HuH-7.5 (cell line): Measurements from ENCODE around the gene COG5.
"Not testable (repeated sequence)": the region's sequence is repeated elsewhere in the genome, so short reads cannot be mapped to it uniquely, and the experiment has no call there.

Source experiments
- DNase-seq: peaks from one replicate; pipeline ENCODE4 v3.0.0; 2011; ENCODE audit warnings: low spot score

COG5 gene

DNA sequence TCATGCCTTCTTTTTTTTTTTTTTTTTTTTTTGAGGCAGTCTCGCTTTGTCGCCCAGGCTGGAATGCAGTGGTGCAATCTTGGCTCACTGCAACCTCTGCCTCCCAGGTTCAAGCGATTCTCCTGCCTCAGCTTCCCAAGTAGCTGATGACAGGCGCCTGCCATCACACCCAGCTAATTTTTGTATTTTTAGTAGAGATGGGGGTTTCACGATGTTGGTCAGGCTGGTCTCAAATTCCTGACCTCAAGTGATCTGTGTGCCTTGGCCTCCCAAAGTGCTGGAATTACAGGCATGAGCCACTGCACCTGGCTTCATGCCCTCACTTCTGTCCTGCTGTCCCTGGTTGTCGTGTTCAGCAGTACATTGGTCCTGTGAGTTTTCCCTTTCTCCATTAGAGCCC lies 342.9 kb downstream of the COG5 start:
- DNase-seq, result not testable (repeated sequence)

GRCh38 chr7:107220356-107220755 lies 343.4 kb downstream of the COG5 start:
- no peak for DNase-seq

DNA sequence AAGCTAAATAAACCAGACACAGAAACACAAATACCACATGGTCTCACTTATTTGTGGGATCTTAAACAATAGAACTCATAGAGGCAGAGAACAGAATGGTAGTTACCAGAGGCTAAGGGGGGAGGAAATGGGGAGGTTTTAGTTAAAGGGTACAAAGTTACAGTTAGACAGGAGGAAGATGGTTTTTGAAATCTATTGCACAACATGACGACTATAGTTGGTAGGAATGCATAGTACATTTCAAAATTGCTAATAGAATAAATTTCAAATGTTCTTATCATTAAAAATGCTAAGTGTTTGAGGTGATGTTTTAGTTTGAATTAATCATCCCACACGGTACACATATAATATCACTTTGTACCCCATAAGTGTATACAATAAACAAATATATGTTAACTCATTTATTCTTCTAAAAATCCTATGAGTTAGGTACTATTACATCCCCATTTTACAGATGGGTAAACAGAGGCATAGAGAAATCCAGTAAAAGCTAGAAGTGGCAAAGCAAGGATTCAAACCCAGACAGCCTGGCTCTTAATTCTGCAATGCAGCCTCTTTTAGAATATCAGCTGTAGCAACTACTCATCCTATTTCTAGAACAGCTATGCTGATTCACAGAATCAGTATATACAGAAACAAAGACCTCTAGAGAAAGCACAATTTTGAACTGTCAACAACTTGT lies 344.0 kb downstream of the COG5 start:
- DNase-seq, result no peak

- DNase-seq, result no peak
These were observed 349.8 kb downstream of the COG5 start for GRCh38 chr7:107213945-107214344.

- no peak for DNase-seq
These were observed 350.4 kb downstream of the COG5 start for GRCh38 chr7:107213193-107213788.

GRCh38 chr7:107212725-107213124 lies 351.0 kb downstream of the COG5 start:
- DNase-seq, result no peak

- no peak for DNase-seq
These were observed 353.3 kb downstream of the COG5 start for GRCh38 chr7:107210400-107210799.

DNA sequence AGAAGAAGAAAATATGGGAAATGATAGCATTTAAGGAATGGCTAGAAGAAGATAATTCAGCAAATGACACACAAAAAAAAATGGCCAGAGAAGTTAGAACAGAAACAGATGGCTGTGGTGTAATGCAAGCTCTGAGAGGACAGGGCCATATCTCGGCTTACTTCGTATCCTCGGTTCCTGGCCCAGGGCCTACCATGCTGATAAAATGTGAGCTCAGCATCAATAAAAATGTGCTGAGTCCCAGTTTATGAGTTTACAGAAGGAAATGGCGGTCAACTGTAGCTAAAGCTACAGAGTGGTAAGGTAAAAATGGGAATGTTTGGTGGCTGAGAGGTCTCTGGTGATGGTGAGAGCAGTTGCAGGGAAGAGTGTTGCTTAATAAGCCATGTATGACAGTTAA lies 354.2 kb downstream of the COG5 start:
- no peak for DNase-seq

- no peak for DNase-seq
These were observed 355.2 kb downstream of the COG5 start for GRCh38 chr7:107208563-107208962.

DNA sequence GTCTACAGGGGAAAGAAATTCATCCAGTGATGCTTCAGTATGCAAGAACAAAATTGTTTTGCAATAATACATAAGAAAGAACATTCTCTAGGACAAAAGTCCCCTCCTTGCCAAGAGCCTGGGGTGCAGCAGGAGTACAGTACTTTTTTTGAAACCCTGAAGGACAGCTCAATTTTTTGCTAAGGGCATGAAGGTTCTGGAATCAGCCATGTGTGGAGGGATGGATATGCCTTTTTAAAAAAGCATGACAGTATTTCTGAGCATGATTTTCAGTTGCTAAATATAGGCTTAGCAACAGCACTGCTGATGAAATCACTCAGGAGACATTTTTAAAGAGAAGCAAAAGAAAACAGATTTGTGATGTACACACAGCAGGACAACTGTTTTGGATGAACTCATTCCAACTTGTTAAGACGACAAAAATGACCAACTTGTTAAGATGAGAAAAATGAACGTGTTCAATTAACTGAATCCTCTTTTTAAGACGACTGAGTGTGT lies 355.6 kb downstream of the COG5 start:
- no peak for DNase-seq

DNA sequence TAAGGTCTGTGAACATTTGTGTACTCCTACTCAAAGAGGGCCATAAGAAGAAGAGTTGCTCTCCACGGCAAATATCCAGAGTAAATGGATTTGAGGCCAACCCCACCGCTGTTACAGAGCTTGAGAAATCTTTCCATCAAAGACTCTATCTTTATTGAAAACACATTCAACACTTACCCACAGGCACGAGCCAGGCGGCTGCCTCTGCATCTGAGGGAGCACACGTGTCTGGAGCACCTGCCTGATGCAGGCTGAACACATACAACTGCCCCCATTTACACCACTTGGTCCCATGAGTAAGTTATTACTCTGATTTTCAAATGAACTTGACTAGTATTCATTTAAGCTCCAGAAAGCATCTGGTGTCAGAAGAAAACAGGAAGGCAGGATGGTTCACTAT lies 356.3 kb downstream of the COG5 start:
- no peak for DNase-seq

DNA sequence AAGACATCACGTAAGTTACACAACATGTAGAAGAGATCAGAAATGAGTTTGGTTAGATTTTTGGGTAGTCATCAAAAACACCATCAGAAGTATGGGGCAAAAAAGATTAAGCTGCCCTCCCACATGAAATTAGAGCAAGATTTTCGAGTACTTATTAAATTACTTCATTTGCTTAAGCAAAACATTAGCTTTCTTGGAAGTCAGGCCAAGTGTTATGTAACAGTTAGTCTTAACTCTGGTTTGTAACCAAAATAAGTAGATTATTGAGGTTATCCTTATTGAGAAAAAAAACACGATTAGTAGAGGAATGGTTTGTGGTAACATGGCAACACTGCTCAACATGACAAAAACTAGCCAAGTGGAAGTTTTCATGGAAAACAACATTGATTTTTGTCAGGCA lies 357.0 kb downstream of the COG5 start:
- no peak for DNase-seq

DNA sequence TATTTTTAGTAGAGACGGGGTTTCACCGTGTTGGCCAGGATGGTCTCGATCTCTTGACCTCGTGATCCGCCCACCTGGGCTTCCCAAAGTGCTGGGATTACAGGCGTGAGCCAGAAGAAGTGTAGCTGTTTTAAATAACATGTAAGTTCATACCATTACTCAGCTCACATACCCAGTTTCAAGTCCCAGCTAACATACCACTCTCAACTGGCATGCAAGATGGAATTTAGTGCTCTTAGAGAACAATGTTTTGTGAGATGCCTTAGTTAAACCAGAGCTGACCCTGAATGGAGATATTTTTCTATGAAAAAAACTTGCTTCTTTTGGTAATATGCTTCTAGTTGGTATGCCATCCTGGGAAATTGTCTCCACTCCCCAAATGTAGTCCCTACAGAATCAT lies 357.6 kb downstream of the COG5 start:
- no peak for DNase-seq

DNA sequence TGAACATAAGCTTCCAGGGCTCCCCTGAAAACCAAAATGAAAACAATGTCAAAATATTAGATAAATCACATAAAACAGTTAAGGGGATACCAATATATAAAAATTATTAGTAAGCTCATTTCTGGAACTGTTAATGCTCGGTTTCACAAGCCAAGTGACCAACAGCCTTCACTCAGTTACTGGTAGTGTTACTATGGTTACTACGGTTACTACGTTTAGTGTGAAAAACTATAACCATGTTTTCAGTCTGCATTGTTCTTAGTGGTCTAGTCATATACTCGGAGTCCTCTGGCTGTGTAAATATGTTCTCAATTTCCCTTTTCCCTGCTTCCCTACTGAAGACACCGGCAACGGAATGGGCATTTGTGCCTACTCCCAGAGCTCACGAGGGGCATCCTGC lies 360.1 kb downstream of the COG5 start:
- no peak for DNase-seq

DNA sequence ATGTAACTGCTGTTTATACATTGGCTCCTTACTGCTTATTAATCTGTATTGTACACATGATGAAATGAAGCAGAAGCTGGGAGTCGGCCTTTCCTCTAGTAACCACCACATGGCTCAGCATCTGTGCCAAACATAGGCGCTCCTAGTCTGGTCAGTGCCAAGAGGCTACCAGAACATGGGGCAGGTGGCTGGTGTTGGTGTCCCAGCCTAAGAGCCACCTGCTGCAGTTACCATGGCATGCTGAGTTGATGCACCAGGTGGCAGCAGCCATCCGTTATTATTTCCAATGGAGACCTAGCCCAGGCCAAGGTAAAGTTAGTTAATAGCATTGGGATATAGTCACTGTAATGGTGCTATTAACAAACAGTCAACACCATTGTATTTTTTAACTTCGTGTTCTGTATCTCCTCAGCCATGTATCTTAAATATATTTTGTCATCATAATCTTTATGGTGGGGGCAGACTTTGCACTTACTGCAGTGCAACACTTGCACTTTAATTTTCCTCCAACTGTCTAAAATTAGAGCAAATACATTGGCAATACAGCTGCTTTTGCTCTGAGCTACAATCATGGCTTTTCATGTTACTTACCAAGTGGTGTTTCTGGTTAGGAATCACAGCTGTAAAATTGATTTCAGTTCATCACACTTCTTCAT lies 361.8 kb downstream of the COG5 start:
- DNase-seq, result peak; percentile 64

DNA sequence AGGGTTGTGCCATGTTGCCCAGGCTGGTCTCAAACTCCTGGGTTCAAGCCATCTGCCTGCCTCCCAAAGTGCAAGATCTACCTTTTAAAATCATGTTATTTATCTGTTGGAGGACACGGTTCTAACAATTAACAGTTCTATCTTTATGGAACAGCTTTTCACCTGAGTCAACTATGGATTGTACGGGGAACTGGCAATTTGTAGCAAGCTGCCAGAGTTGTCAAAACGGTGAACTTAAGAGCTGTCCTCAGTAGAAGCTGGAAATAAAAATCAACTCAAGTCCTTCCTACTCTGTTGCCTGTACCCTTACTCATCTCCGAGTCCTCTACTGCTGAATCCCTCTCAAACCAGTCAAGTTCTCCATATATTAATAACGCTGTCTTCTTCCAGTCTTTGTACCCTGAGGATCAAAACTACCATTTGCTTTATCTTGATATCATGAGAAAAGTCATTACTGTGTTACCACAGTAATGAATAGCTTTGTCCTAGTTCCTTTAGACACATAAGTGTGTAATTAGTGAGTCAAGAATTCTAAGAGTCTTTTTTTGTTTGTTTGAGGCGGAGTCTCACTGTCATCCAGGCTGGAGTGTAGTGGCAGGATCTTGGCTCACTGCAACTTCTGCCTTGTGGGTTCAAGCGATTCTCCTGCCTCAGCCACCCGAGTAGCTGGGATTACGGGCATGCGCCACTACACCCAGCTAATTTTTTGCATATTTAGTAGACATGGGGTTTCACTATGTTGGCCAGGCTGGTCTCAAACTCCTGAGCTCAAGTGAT lies 366.7 kb downstream of the COG5 start:
- no peak for DNase-seq

GRCh38 chr7:107194052-107194451 lies 369.7 kb downstream of the COG5 start:
- no peak for DNase-seq

DNA sequence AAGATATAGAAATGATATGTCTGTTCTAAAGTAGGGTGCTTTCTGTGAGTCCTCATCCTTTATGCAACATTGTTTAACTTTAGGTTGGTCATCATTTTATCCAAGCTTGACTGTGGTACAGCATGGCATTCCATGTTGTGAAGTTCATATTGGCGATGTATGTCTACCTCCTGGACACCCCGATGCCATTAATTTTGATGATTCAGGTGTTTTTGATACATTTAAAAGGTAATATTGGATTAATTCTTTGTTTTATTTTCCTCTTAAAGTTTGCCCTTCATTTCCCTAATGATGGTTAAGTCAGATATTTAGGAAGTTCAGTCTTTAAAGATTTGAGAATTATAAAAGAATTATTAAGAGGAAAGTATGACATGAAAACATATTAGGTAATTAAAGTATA lies 373.6 kb downstream of the COG5 start:
- DNase-seq, result no peak

- DNase-seq, result no peak
These were observed 375.9 kb downstream of the COG5 start for GRCh38 chr7:107187774-107188173.

DNA sequence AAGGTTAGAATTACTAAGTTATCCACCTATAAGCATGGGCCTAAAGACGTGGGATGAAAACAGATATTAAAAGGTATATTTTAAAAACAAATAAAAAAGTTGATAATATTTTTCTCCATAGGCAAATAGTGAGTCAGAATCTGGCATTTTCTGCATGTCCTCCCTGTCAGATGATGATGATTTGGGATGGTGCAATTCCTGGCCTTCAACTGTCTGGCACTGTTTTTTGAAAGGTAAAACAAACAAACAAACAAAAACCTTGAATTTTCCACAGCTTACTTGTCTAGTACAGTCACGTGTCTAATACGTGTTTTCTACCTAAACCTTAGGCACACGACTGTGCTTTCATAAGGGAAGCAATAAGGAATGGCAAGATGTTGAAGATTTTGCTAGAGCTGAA lies 377.5 kb downstream of the COG5 start:
- no peak for DNase-seq

DNA sequence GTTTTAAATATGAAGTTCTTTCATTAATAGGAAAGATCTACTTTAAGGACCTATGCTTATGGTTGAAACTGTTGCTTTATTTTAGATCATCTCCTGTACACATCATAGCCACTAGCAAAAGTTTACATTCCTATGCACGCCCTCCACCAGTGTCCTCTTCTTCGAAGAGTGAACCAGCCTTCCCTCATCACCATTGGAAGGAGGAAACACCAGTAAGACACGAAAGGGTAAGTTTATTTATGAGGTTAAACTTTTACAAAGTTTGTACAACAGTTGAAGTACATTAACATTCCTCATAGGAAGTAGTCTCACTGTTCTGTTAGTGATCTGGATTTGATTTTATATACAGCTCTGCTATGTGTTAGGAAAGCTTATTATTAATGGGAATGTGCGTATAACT lies 378.0 kb downstream of the COG5 start:
- no peak for DNase-seq

DNA sequence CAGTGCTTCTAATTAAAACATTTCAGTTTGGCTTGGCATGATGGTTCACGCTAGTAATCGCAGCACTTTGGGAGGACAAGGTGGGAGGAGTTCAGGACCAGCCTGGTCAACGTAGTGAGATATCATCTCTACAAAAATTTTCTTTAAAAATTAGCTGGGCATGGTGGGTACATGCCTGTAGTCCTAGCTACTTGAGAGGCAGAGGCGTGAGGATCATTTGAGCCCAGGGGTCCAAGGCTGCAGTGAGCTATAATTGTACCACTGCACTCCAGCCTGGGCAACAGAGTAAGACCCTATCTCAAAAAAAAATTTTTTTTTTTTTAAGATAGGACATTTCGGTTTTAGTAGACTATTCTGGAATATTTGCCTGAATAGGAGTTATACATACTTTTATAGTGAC lies 382.5 kb downstream of the COG5 start:
- no peak for DNase-seq

GRCh38 chr7:107180378-107180777 lies 383.3 kb downstream of the COG5 start:
- DNase-seq, result no peak
